Stimulated activated CD8-positive, alpha-beta memory T cell treated with anti-CD3 and anti-CD28 coated beads, Interleukin-15, amount 100 ng/mL, for 24 hours (primary cell): ENCODE data around the gene DOCK6.
"Not testable (repeated sequence)": the region's sequence is repeated elsewhere in the genome, so short reads cannot be mapped to it uniquely, and the experiment has no call there.

ENCODE experiments used
- DNase-seq: peaks from one replicate; pipeline ENCODE4 v3.0.0-alpha.2; 2020; ENCODE audit warnings: low read depth

DOCK6 gene

DNA sequence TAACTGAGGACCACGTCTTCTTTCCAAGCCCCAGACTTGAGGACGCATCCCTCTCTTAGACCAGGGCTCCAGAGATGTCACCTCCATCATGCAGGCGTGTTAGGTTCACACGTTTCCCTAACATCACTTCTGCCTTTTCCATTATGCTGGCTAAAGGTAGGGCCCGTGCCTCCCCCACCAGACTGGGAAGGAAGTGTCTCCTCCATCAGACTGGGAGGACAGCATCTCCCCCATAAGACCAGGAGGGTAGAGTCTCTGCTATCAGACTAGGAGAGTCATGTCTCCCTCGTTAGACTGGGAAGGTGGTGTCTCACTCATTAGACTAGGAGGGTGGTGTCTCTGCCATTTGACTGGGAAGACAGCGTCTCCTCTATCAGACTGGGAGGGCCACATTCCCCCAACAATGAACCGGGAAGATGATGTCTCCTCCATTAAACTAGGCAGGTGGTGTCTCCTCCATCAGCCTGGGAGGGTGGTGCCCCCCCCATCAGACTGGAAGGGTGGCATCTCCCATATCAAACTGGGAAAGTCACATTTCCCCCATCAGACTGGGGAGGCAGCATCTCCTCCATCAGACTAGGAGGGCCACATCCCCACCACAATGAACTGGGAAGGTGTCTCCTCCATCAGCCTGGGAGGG, 88.7 kb downstream of the DOCK6 start:
- DNase-seq, result no peak

DNA sequence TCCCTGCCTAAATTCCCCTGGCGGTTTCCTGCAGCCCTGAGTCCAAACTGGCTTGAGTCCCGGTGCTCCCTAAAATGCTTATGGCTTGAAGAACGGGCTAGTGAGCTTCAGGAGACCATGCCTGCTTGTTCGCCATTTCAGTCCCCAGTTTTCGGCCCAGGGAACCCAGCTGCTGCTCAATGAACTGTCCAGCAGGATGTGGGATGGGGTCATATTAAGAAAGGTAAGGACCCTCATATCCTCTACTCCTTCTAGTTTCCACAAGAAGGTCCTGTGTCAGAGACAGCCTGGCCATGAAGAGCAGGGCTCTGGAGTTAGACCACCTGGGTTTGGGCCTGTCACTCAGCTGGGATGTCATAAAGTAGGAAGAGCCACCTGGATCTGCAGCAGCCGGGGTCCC, 89.7 kb downstream of the DOCK6 start:
- DNase-seq, result no peak

DNA sequence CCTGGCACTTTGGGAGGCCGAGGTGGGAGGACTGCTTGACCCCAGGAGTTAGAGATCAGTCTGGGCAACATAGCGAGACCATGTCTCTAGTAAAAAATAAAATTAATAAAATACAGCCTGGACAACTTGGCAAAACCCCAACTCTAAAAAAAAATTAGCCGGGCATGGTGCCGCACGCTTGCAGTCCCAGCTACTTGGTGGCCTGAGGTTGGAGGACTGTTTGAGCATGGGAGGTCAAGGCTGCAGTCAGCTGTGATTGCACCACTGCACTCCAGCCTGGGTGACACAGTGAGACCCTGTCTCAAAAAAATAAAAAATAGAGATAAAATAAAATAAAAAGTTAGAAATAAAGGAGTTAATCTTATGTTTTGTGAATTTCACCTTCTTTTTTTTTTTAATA, 91.2 kb downstream of the DOCK6 start:
- no peak for DNase-seq

DNA sequence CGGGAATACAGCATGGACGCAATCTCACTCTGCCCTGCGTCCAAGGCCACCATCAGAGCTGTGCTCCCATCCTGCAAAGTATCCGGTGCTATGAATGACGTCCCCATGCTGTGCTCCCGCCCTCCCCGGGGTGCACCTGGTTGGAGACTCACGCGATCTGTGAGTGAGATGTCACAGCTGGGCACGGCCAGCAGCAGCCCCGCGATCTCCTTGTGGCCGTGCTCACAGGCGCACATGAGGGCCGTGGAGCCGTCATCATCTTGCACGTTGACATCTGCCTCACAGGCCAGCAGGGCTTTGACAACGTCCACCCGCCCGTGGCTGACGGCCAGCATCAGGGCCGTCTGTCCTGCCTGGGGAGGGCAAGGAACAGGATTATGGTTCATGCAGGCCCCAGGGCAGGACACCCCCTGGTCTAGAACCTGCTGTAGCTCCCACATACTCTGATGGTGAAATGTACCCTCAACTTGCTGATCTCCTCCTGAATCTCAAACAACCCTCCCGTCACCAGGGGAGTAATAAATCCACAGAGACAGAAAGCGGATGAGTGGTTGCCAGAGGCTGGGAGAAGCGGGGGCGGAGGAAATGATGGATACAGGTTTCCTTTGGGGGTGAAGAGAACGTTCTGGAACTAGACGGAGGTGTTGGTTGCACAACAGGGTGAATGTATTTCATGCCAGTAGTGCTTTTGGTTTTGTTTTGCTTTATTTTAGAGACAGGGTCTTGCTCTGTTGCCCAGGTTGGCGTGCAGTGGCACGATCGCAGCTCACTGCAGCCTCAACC, 92.2 kb downstream of the DOCK6 start:
- no peak for DNase-seq

DNA sequence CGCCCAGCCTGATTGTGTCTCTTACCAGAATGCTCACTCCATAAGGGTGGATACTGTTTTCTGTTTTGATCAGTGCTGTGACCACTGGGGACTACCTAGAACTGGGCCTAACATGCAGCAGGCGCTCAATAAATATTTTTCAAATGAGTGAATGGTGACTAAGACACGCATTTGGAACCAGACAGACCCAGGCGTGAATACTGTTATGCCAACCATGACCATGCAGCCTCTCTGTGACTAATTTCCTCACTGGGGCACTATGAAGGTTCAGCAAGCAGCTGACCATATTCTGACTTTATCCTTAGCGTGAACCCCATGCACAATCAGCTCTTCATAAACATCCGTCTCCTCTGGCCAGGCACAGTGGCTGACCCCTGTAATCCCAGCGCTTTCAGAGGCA, 93.8 kb downstream of the DOCK6 start:
- DNase-seq, result no peak

DNA sequence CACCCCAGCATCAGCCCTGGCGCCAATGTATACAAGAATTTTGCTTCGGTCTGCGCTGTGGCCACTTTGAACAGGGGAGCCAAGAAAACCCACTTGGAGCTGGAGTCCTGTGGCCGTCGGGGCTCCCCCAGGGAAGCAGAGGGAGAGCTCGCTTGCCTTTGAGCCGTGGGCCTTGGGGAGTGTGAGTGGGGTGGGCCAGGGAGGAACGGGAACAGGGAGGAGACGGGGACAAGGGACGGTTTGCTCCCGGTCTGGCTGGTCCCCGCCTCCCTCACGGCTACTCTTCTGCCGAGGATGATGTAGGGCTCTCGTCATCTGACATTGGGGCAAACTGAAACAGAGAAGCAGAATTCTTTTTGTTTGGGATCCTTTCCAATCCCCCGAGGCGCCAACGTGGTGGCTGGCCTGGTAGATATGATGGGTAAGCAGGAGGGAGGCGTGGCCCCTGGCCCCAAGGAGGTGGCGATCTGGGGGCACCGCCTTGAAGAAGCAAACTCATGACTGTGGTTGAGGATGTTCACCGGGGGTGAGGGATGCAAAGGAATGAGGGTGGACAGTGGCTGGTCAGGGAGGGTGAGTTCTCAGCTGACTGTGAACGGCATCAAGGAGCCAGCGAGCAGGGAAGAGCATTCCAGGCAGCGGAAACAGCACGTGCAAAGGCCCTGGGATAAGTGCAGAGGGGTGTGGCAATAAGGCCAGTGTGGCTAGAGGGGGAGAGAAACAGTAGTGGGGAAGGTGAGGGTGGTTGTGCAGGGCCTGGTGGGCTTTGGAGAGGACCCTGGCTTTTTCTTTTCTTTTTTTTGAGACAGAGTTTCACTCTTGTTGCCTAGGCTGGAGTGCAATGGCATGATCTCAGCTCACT, 95.8 kb downstream of the DOCK6 start:
- DNase-seq, result no peak

DNA sequence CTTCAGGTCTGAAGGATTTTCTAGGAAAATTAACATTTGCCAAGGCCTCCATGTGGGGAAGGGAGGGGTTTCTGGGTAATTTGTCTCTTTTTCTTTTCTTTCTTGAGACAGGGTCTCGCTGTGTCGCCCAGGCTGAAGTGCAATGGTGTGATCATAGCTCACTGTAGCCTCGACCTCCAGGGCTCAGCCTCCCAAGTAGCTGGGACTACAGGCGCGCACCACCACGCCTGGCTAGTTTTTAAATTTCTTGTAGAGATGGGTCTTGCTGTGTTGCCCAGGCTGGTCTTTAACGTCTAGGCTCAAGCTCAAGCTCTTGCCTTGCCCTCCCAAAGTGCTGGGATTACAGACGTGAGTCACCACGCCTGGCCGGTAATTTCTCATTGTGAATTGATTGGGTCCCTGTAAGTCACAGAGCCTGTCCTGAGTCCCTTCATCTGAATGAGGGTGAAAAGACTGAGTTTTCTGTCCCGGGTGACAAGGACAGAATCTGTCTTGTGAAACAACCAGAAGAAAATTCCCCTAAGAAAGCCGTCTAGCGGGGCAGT, 96.8 kb downstream of the DOCK6 start:
- DNase-seq, result no peak

DNA sequence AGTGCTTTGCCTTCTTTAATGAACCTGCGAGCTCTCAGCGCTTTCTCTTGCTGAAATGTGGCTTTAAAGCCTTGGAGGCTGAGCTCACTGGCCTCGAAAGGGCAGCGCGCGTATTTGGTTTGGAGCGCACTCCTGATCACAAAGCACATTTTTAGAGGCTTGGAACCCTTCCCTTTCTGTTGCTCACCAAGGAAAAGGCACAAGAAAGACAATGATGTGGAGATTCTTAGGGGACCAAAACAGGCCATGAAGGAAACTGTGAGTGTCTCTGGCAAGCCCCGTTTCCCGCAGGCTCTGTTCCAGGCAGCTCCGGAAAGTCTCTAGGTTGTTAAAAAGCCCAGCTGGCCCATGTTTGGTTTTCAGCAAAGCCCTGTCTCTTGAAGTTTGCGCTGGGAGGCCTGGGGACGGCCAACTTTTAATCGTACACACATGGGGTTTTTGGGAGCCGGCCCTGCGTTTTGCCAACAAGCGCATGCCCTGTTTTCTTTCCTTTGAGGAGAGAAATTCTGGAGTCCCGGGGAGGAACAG, 97.4 kb downstream of the DOCK6 start:
- DNase-seq, result no peak

DNA sequence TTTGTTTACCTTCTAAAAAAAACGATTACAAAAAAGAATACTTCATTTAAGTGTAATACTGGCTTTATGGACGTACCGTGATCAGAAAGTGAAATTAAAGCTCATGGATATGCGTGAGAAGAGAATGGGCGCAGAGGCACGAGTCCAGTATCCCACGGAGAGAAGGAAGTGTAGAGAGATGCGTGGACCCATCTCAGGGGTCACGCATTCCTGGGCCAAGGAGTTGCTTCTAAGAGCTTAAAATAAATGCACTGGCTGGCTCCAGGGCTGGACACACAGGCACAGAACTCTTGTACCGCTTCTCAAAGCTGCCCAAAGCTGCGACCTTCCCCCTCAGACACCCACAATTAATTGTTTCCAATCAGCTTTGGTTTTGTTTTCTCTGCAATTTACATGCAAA, 98.0 kb downstream of the DOCK6 start:
- DNase-seq, result no peak

DNA sequence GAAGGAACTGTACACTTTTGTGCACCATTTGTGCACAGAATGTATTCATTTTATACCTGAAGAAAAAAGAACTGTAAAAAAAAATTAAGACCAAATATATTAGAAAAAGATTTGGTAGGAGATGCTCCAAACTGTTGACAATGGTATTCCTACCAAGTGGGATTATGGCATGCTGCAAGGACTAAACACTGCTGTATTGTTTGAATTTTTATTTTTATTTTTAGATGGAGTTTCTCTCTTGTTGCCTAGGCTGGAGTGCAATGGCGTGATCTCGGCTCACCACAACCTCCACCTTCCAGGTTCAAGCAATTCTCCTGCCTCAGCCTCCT, 101.9 kb downstream of the DOCK6 start:
- DNase-seq, result not testable (repeated sequence)

DNA sequence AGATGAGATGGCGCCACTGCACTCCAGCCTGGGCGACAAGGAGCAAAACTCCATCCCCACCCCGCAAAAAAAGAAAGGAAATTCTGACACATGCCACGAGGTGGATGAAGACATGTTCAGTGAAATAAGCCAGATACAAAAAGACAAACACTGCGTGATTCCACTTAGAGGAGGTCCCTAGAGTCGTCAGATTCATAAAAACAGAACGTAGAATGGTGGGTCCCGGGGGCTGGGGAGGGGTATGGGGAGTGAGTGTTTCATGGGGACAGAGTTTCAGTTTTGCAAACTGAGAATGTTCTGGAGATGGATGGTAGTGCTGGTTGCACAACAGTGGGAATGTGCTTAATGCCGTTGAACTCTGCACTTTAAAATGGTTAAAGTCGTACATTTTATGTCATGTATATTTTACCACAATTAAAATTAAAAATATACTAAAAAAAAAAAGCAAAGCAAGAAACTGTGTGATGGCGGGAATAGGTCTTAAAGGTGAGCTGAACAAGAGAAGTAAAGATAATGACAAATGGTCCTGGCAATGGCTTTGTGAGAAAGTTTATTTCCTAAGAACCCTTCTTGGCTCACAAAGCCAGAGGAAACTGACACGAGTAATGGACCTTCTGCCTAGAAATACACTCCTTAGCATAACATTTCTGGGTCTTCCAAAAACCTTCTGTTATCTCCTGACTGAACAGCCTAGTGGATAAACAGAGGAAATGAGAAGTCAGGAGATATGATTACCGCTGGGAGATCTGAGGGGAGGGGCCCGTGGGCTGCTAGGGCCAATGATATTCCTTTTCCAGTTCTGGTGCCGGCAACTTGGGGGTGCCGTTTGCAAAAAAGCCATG, 102.5 kb downstream of the DOCK6 start:
- DNase-seq, result no peak

DNA sequence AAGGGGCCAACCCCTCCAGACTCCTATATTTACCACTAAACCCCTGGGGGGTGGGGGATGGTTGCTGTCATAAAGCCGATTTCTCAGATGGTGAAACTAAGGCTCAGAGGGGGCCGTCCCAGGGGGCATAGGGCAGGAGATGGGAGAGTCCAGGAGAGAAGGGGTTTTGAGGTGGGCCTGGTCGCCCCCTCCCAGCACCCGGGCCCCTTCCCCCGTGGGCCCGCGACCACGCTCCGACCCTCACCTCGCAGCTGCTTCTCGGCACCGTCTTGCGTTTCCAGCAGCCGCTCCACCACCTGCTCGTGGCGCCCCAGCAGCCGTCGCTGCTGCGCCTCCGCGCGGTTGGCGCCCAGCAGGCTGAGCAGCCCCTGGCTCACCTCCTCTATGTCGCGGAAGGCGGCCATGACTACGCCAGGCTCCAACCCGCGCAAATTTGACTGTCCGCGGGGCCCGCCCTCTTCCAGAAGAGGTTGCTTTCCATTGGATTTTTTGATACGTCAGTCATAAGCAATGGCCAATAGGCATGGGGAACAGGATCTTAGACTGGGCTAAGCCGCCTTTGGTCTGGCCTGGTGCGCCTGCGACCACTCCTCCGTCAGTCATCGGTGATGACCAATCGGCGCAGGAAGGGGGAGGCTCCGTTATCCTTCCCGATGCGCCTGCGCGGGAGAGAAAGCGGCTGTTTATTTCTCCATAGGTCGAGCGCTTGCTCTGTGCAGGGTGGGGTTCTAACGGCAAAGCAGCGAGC, 106.8 kb downstream of the DOCK6 start, which contains the start of gene SPC24:
SPC24 (minus strand) TSS at position 410 of the 748 bp plus-strand sequence; CDS start at position 404, 6 bp downstream.
- DNase-seq, result peak; percentile 65

DNA sequence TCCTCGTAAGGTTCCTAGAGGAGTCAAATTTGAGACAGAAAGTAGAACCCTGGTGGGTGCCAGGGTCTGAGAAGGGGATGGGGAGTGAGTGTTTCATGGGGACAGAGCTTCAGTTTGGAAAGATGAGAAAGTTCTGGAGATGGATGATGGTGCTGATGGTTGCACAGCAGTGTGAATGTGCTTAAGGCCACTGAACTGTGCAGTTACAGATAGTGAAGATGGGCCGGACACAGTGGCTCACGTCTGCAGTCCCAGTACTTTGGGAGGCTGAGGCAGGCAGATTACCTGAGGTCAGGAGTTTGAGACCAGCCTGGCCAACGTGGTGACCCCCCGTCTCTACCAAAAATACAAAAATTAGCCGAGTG, 107.7 kb downstream of the DOCK6 start:
- DNase-seq, result no peak

DNA sequence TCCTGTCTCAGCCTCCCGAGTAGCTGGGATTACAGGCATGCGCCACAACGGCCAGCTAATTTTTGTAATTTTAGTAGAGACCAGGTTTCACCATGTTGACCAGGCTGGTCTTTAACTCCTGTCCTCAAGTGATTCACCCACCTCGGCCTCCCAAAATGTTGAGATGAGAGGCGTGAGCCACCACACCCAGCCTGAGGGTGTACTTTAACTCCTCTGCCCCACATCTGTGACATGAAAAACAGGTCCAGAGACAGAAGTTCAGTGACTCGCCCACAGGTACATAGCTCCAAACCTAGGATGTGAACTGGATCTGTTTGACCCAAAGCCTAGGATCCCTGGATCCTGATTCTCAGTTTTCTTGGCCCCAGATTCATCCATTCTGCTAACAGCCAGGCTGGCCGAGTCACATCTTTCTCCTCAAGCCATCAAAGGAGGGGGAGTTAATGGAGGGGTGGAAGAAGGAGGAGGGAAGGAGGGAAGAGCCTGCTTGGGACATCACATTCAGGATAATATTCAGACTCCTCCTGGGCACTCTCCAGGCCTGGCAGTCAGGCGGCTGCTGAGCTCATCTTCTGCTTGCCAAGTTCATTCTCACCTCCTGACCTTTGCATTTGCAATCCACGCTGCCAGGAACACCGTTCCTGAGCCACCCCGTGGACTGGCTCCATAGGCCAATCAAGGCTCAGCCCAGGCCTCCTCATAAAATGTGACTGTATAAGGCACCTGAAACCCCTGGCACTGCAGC, 109.8 kb downstream of the DOCK6 start:
- DNase-seq, result no peak

DNA sequence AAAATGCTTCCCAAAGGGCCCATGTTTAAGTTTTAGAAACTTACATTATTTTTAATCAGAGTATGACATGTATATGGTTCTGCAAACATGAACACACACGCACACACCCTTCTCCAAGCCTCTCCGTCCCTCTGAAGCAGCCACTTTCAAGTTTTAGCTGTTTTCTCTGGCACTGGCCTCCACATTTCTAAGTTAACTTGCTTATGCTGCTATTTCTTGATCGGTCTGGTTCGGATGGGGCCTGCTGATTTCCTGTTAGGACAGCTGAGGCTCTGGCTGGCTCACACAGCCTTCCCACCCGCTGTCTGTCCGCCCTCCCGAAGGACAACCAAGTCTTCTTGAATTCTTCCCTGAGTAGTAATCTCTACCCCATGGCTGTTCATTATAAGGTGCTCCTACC, 111.1 kb downstream of the DOCK6 start:
- DNase-seq, result no peak
